ENCODE results near the gene RAB17.
"Not testable (repeated sequence)": the region's sequence is repeated elsewhere in the genome, so short reads cannot be mapped to it uniquely, and the experiment has no call there.

RAB17 gene

DNA sequence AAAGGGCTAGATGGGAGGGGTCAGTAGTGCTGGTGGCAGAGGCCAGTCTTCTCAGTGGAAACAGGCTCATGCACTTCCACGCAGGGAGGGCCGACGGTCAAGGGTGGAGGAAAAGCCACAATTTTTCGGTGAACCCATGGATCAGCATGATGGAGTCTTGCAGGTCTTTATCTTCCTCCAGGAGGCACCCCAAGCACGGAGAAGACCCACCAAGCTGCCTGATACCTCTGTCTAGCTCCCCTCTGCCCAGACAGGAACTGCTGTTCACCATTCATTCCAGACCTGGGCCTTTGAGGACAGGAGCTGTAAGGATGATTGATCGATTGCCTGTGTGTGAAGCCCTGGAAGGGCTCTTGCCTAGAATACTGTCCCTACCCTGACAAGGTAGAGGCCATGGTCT, 34.0 kb upstream of the RAB17 start:
- DNase-seq (no peak), ATAC-seq (no peak)

DNA sequence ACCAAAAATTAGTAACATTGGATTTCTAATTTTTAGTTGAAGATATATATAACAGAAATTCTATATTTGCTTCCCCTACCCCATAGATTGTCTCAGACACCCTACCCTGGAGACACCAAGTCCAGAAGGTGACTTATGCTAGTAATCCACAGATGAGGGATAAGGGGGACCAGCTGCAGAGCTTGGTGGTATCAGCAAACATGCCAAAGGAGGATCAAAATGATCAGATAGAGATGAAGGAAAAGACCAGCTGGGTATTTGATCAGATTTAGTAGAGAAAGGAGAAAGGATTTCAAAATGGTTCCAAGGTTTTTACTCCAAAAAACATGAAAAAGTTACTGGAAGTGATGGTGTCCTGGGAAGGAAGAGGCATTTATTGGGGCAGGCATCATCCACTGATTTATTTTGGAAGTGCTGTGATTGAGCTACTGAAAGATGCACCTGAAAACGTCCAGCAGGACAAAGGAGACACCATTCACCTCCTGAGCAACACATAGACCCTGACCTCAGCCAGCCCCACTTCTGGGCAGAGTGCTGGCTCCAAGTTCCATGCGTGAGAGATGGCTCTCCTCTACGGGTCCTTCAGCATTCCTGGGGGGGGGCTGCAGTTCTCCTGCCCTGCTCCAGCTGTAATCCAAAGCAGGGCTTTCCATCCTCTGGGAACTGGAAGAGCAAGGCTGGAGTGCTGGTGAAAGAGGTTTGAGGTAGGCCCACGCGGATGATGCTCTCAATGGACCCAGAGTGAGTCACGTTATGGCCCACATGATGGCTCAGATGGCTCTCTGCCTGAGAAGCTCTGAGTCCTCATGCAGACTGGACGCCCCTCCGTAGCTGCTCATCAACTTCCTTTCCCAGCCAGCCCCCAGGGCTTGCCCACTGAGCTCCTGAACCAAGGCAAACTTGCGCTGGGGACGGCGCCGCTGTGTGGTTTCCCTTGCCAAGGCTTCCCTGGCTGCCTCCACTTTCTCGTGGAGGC, 33.2 kb upstream of the RAB17 start:
- ATAC-seq (no peak), DNase-seq (no peak)

DNA sequence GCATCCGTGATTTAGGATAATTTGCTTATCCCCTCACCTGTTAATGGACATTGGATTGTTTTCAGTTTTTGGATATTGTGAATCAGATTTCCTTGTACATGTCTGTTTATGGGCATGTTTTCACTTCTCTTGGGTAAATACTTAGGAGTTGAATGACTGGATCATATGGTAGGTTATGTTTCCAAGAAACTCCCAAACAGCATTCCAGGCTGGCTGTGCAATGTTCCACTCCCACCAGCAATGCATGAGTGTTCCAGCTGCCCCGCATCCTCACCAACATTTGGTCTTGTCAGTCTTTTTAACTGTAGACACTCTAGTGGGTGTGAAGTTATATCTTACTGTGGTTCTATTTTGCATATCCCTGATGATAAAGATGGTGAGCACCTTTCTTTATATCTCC, 27.9 kb upstream of the RAB17 start:
- ATAC-seq (no peak), DNase-seq (no peak)

DNA sequence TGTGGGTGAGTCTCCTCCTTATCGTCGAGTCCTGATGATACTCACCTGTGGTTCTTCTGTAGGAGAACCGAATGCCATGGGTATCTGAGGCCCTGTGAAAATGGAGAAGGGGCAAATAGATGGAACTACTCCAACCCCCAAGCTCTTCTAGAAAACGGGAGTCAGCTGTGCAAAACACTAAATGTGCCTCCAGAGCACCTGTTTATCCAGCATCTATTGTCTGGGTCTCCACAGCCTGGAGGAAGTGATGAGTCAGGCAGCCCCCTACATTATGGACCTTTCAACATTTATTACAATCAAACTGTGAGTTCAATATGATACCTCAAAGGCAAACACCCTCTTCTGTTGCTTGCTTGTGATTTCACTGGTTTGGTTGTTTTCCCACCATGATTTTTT, 27.1 kb upstream of the RAB17 start:
- ATAC-seq, result no peak
- DNase-seq, result no peak

DNA sequence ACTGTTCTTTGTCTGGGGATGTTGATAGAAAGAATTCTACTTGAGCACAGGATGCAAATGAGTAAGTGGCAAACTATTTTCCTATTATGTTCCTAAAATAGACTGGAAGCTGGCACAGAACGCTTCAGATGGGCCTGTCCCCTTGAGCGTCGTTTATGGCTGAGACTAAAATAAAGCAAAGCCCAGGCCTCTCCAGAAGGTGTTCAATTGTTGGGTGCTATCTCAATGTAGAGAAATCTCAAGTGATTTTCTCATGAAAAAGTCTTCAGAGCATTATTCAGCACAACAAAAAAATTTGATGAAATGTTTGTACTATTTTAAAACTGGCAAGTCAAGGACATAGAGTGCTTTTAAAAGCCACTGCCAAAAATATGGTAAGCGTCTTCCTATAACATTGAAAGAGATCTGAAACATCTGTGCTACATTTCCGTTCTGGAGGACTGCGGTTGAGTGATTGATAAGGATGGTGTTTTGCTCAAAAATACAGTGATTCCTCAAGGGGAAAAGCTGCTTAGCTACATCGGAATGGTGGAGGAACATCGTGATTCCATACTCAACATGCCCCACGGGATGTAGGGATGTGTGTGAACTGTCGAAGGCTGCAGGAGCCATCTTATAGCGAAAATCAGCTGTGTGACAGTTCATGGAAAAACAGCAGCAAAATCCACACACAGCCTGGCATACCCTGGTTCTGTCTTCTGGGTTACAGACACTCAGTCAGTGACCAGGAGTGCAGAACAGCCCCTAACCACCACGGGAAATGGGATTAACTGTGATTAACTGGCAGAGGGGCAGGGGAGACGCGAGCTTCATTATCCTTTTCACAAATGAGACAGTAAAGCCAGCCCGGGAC, 26.4 kb upstream of the RAB17 start:
- DNase-seq, result no peak
- peak; percentile 14 for ATAC-seq

DNA sequence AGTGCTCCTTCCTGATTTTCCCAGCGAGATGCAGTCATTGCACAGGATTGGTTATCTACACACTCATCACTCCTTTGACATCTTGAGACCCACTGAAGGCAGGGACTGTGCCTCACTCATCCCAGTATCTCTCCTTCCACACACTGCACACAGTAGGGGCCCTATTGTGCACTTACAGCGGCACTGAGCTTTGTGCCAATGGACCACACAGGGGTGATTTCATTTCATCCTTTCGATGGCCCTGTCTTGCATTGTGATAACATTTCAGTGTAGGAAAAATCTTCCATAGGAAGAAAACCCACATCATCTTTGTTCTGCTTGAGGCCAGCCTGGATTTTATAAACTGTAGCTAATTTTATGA, 25.8 kb upstream of the RAB17 start:
- ATAC-seq (no peak), DNase-seq (no peak)

DNA sequence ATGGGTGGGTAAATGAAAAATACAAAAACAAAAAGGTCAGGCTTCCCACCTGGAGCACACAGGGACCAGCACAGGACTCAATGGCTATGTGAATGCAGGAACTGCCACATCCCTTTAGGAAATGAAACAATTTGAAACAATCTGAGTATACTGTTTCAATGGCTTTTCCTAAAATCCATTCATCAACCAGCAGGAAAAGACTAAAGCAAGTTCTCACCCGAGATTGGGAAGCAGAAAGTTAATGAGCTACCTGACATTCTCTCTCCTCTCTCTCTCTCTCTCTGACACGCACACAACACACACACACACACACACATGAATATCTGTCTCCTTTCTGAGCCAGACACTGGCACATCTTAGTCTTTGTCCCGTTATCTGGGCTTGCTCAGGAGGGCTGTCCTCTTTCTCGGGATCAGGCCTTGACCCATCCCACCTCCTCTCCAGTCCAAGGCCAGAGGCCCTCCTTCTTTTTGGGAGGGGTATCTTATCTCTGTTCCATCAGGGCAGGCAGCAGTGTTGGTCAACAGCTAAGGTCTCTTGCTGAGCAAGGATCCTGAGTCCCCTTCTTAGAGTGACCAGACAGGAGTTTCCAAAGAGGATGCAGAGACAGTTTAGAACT, 25.2 kb upstream of the RAB17 start:
- DNase-seq, result no peak
- no peak for ATAC-seq

DNA sequence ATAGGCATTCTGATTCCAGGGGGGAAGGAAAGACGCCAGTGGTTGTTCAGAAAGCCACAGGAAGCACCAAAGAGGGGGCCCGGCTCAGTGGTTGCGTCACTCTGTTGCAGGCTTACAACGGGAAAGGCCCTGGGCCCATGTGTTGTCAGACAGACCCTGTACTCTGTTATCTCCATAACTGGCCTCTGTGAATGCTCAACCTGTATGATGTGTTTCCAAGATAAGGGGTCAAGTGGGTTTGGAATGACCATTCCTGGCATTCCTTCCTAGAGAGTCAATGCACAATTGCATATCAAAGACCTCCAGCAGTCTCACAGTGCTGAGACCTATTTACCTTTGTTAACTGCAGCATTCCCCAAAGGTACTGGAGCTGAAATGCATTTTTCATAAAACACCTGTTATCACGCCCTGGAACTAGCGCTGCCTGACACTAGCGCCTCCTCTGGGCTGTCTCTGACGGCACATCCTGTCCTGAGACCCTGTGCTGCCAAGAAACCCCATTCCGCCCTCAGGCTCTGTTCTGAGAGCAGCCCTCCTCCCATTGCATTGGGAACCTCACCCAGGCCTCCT, 23.7 kb upstream of the RAB17 start:
- ATAC-seq, result no peak

DNA sequence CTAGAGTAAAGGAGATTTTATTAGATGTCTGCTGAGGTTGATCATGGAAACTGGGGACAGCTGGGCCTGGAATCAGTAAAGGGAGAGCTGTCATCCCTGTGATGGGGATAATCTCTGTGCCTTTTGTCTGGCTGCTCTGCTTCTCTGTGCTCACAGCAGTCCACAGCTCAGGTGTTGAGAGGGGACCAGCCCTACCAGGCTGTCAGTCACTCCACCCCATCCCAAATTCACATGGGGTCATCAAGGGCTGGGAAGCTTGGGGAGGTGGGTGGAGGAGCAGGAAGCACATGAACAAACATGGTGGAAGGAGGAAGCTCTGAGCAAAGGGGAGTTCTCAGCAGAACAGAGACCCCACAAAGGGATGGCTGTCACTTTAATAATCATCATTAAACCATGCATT, 23.1 kb upstream of the RAB17 start:
- no peak for DNase-seq
- no peak for ATAC-seq

More for the DNA sequence above, 23.7 kb upstream of the RAB17 start:
- no peak for DNase-seq

DNA sequence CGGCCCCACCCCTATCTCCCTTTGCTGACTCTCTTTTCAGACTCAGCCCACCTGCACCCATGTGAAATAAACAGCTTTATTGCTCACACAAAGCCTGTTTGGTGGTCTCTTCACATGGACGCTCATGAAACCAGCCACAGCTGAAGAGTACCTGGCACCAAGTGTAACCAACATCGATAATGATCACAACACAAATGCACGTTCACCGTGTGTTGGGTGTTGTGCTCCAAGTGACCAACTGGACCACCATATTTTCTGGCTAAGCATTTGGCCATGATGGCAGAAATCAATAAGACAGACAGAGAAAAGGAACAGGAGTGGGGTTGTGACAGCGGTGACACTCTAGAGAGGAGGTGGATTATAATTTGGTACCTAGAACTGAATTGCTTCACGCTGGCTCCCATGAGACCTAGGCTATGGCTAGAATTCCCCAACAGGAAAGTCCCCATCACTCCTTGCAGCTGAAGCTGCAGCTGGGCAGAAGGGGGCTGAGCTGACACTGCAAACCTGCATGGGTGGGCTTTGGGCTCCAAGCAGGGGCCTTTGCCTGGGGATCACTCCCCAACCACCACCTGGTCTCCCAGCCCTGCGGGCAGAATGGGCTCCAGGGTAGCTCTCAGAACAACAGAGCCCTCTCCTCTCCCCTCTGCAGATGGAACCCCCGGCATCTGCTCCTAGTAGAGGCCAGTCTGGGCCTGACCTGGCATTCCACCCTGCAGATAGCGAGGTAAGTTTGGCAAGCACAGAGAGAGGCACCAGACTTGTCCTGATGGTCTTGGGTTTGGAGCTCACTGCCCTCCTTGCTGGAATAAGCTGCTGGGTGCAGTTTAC, 22.2 kb upstream of the RAB17 start:
- no peak for ATAC-seq

DNA sequence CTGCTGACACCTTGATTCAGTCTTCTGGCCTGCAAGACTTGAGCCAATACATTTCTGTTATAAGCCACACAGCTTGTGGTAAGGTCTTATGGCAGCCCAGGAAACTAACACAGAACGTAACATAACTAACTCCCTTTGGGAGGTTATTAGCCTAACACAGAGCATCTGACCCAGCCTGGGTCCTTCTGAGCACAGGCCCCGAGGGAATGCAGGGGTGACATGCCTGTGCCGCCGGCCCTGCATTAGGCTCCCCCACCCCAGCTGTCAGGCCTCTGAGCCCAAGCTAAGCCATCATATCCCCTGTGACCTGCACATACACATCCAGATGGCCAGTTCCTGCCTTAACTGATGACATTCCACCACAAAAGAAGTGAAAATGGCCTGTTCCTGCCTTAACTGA, 16.0 kb upstream of the RAB17 start:
- DNase-seq, ATAC-seq: not testable (repeated sequence)

More for the DNA sequence above, 22.2 kb upstream of the RAB17 start:
- DNase-seq, result no peak

DNA sequence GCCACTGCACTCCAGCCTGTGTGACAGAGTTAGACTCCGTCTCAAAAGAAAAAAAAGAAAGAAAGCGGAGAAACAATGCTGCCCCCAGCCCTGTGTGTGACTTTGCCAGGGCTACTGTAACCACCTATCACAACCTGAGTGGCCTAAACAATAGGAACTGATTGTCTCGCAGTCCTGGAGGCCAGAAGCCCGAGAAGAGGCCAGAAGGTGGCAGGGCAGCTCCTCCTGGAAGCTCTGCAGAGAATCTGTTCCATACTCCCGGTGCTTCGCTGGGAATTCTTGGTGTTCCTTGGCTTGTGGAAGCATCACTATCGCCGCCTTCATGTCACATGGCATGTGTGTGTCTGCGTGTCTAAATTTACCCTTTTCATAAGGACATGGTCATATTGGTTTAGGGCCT, 14.4 kb upstream of the RAB17 start:
- no peak for DNase-seq
- ATAC-seq, result no peak

DNA sequence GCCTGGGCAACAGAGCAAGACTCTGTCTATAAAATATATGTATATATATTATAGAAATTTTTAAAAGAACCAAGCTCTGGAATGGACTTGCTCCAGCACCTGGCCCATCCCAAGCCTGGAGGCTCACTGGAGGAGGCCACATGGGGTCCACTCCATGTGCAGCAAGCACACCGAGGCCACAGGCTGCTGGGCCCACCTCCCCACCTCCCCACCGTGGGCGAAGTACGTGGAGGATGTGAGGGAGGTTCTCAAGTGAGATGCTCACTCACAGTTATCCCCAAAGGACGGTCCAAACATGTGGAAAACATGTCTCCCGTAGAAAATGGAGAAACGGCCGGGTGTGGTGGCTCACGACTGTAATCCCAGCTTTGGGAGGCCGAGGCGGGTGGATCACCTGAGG, 13.9 kb upstream of the RAB17 start:
- no peak for ATAC-seq
- DNase-seq, result no peak

DNA sequence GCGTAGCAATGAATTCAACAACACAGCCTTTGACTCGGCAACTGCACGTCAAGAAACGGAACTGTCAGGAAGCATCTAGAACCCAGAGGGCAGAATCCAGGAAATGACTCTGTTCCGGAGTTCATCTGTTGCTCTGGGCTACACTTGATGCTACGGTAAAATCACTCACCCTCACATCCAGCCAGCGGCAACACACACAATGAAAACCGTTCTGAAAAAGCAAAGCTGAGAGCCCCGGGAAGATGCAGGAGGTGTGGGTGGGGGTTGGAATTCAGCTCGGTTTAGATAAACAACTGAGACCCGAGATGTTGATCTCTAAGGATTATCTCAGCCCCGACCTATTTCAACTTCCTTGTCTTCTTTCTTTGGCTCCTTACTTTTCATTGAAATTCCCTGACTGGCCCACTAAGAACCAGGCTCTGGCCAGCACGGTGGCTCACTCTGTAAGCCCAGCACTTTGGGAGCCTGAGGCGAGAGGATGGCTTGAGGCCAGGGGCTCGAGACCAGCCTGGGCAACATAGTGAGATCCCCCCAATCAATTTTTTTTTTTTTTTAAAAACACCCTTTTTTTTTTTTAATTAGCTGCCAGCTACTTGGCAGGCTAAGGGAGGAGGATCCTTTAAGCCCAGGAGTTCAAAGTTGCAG, 13.3 kb upstream of the RAB17 start:
- peak; percentile 42 for DNase-seq
- ATAC-seq, result peak; percentile 65

DNA sequence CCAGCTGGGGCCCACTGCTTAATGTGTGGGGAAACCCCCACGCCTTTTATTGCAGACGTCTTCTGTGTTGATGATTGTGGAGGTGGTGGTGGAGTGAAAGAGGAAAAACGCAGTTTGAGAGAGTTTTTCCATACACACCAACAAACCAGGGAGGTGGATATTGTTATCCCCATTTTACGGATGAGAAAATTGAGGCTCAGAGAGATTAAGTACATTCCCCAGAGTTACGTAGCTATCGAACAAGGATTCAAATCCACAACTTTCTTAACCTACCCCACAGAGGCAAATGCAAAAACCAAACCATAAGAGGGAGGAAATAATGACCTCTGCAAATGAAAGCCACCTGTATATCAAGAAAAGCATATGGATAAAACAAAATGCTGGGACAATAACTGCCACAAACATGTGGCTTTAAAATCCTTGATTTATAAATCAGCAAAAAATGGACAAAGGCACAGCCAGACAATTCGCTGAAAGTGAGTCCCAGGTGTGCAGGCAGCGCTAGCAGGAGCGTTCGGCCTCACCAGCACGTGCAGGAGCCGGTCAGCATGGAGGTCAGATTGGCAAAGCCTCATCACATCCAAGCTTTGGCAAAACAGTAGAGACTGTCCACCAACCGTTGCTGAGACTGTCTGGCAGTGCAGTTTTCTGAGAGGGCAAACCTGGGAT, 12.6 kb upstream of the RAB17 start:
- DNase-seq, result no peak
- ATAC-seq, result no peak

DNA sequence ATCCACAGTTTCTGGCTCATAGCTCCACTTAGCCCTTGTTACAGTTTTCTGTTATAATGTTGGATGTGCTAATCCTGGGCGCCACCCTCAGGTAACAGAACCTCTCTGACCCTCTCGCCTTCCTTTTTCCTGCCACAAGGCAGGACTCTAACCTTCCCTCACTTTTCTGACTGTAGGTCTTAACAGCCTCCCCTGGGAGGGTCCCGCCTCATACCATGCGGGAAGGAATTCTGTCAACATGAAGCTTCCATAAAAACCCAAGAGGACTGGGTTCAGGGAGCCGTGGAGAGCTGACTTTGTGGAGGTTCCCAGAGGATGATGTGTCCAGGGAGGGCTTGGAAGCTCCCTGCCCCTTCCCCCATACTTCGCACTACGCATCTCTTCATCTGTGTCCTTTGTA, 11.9 kb upstream of the RAB17 start:
- DNase-seq, result no peak

DNA sequence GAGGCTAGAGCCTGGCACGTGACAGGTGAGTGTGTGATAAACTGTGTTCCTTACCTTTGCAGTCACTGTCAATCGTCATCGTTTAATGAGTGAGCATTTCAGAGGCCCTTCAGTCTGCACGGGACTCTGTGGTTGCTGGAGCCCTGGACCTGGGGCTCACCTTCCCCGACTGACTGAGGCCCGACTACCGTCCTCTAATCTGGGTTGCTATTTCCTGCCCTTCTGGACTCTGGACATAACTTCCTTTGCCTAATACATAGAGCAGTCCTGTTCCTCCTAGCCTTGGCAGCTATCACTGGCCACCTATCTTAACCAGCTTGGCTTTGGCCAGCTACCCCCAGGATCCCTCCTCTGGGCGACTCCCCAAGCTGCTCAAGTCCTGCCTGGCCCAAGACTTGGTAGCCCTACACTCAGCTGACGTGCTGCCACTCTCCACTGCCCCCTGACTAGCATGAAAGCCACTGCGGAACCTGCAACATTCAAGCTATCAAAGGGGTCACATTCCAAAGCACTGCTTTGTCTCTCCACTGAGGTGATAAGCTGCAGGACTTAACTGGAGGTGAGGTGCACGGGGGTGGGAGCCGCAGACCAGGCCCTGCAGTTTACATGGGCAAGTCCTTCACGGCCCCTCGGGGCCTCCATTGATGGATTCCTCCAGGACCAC, 11.1 kb upstream of the RAB17 start:
- ATAC-seq (no peak), DNase-seq (no peak)

More for the DNA sequence above, 11.9 kb upstream of the RAB17 start:
- no peak for ATAC-seq

DNA sequence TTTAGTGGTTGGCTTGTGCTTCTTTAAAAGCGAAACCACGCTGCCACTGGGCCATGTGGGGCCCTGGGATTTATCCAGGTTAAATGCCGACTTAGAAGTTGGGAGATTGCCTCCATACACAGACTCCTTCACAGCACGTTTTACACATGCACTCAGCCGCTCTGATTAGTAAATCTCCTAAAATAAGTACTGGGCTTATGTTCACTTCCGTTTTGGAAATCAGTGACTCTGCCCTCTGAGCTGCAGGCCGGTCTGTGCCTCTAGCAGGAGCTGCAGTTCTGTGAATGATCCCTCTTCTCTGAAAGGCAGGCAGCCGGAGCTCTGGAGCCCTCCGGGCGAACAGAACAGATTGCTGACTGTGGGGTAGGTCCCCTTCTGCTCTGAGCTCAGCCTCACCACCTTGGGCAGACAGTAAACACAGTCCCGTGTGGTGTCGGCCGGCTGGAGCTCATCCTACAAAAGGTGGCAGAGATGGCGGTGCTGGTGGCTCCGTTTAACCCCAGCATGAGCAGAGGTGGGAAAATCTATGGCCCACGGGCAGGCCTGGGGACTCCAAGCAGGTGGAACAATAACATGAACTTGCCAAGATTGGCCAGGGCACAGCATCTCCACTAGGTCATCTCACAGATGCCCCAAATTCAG, 9.8 kb upstream of the RAB17 start:
- ATAC-seq (no peak), DNase-seq (no peak)

DNA sequence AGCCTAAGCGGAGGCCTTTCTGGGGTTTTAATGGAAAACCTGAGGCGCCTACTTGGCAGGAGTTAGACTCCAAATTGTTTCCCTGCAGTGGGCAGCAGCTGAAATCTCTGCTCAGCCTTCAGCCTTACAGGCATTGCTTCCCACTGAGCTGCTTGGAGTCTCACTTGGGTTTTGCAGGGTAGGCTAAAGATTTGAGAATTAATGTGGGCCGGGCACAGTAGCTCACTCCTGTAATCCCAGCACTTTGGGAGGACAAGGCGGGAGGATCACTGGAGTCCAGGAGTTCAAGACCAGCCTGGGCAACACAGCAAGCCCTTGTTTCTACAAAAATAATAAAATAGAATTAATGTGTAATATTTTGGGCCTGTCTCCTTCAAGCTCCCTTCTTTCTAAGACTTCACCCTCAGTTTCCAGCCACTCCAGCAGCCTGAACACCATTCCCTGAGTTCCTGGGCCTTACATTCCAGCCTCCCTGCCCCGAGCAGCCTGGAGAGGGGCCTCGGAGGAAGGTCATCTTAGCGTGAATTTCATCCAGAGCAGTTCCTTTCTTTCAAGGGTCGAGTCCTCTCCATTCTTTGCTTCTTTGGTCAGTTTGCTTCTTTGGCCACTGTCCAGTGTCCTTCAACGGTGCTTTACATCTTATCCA, 9.1 kb upstream of the RAB17 start:
- DNase-seq (no peak), ATAC-seq (no peak)
